Uterus (tissue), 4 donors: ENCODE results near the gene NTF4. TPM values are rescaled to one million over a fixed set of nuclear protein-coding genes. Genes with fewer than 3 reads are reported as not detected.

Source experiments
- DNase-seq, 2 donors: peaks; one replicate each; pipeline ENCODE4 v3.0.0-alpha.2; 2019 to 2020
- H3K27ac ChIP-seq, 2 donors: fragments of 200-600 bp; sonication (generic); 1 replicate in 1 of 2; 2 replicates in 1 of 2; pipeline ENCODE4 v1.5.1; 2016 to 2018
- H3K27me3 ChIP-seq, 2 donors: fragments of 200-600 bp; sonication (generic); one replicate each; pipeline ENCODE4 v1.5.1; 2018 to 2019; ENCODE audit warnings: control low read depth in 1 of 2
- H3K36me3 ChIP-seq, 2 donors: fragments of 200-600 bp; sonication (generic); one replicate each; pipeline ENCODE4 v1.5.1; 2019; ENCODE audit warnings: control low read depth in 1 of 2
- H3K4me1 ChIP-seq, 2 donors: fragments of 200-600 bp; sonication (generic); one replicate each; pipeline ENCODE4 v1.5.1; 2018 to 2019; ENCODE audit warnings: control low read depth in 1 of 2
- H3K4me3 ChIP-seq, 2 donors: fragments of 200-600 bp; sonication (generic); 1 replicate in 1 of 2; 2 replicates in 1 of 2; pipeline ENCODE4 v1.5.1; 2018 to 2019; ENCODE audit warnings: mild to moderate bottlenecking in 1 of 2
- H3K9me3 ChIP-seq, 2 donors: fragments of 200-600 bp; sonication (generic); one replicate each; pipeline ENCODE4 v1.5.1; 2019; ENCODE audit warnings: control low read depth in 1 of 2
- POLR2A ChIP-seq, 2 donors: fragments of 450-650 bp; IDR thresholded peaks; one replicate each; pipeline ENCODE4 v1.6.1; 2016; ENCODE audit warnings: antibody characterized with exemption in 2 of 2, mild to moderate bottlenecking in 1 of 2, moderate library complexity in 1 of 2
- intact Hi-C: fragments of 100-400 bp; cut with DNase I; formaldehyde crosslinking; loops from one replicate; pipeline ENCODE4 v1.15.1; 2023; ENCODE audit warnings: low total_unique reads
- total RNA-seq, 4 donors: library from RNA; depleted of rRNA in 3 of 4; stranded (reverse); fragments of >200 nt in 3 of 4; gene quantifications; one replicate each; pipeline versions ENCODE4 v1.1.0 to v1.2.4, GENCODE V29; 2014 to 2023
- TF ChIP-seq, protein P1 (sequence below), 4 experiments: fragments of 200-600 bp in 2 of 4; fragments of 450-650 bp in 2 of 4; sonication (generic) in 2 of 4; IDR thresholded peaks; one replicate each; pipeline ENCODE4 v1.5.1; 2016 to 2019; ENCODE audit warnings: antibody characterized with exemption in 4 of 4, mild to moderate bottlenecking in 2 of 4, moderate library complexity in 1 of 4
- donor health status: DM: yes; HTN: yes; CAD: no.

NTF4 gene
- total RNA-seq, 4 donors from 2014 or later = 0.64 to 2.2 TPM; not detected in 2

DNA sequence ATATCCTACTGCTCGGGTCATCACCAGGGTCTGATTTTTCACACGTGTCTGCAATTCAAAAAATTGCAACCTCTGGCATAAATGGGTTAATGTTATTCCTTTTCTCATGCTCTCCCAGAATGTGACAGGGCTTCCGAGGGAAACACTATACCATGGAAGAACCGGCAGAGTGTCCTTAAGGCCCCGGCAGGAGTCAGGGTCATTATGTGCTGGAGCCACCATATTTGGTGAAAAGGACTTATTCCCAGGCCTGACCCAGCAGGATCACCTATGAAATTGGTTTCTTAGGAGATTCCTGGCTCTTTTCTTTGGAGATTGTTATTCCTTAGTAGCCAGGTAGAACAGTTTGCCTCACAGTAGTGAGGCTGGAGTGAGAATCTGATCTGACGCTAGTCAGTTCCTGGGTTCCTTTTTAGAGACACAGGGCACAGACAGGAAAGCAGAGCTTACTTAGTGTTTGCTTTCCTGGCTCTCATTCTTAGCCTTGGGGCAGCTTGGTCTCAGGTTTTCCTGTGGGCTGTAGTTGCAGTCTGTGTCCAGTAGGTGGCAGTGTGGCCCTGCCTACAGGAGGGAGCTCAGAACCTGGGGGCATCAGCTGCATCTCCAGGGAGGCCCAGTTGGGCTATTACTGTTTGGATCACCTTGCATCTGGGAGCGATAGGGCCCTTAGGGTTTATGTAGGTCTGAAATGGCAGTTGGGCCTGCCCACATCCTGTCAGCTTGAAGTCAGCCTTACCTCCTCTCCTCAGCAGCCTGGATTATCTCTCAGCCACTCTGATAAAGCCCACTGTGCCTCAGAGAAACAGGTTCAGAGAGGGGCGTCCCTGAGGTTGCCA, 33.1 kb upstream of the NTF4 start:
- TF ChIP-seq, protein P1, sequence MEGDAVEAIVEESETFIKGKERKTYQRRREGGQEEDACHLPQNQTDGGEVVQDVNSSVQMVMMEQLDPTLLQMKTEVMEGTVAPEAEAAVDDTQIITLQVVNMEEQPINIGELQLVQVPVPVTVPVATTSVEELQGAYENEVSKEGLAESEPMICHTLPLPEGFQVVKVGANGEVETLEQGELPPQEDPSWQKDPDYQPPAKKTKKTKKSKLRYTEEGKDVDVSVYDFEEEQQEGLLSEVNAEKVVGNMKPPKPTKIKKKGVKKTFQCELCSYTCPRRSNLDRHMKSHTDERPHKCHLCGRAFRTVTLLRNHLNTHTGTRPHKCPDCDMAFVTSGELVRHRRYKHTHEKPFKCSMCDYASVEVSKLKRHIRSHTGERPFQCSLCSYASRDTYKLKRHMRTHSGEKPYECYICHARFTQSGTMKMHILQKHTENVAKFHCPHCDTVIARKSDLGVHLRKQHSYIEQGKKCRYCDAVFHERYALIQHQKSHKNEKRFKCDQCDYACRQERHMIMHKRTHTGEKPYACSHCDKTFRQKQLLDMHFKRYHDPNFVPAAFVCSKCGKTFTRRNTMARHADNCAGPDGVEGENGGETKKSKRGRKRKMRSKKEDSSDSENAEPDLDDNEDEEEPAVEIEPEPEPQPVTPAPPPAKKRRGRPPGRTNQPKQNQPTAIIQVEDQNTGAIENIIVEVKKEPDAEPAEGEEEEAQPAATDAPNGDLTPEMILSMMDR (IDR thresholded peaks at IDR 0.05) = peak; percentile 92 to 99 (median 96)
- no peak for TF ChIP-seq POLR2A (IDR thresholded peaks at IDR 0.05)
- H3K4me3 ChIP-seq = no peak overlapping the region
- H3K27ac ChIP-seq = no peak overlapping the region
- DNase-seq = peak; percentile 69 to 71
- H3K9me3 ChIP-seq = no peaks in the 10 kb centered on the region
- no peaks in the 10 kb centered on the region for H3K36me3 ChIP-seq
- no peaks in the 10 kb centered on the region for H3K4me1 ChIP-seq
- intact Hi-C loops = loop anchor here (5.0 to 10.0 kb wide), 2 partner anchors 47 to 110 kb away; no protein-coding TSS in a partner anchor
- no peaks in the 10 kb centered on the region for H3K27me3 ChIP-seq

DNA sequence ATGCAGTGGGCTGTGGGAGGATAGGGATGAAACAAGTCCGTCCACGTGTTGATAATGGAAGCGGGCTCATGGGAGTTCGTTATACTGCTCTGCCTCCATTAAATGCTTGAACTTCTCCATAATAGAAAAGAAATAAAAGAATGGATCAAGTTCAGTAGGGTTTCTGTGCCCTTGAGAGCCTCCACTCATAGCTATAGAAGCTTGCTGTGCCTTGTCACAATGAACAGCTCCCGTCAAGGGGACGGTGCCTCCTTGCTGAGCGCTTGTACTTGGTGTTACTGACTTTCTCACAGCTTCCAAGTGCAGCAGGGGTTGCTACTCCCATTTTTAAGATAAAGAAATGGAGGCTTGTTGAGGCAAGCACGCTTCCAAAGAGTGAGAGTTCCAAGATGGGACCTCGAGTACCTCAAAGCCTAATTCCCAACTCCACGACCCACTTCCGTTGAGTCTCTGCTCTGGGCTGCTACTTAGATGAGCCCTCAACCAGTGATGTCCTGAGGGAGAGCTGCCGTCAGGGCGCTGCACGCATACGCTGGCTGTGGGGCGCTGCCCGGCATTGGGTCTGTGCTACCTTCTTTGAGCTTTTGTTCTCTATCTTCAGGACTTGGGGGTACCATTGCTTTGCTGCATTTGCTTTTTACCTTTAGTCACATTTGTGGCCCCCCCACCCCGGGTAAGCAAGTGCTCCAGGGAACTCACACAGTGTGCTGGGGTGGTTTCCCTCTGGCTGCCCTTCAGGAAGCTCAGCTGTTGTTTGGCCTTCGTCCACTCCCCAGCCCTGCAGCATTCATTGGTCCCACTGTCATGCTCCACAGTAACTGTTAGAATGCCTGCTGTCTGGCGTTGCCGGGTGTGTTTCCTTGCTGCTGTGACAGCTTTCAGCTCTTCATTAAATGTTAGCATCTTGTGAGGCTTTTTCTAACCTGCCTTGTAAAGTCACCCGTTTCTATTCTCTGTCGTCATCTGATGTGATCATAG, 30.2 kb upstream of the NTF4 start:
- TF ChIP-seq POLR2A (IDR thresholded peaks at IDR 0.05) = no peak
- TF ChIP-seq, protein P1 (IDR thresholded peaks at IDR 0.05) = no peak
- Histone ChIP-seq H3K4me1 (no peaks in the 10 kb centered on the region), H3K27me3 (no peaks in the 10 kb centered on the region), H3K27ac (no peak overlapping the region), H3K9me3 (no peaks in the 10 kb centered on the region), H3K4me3 (no peak overlapping the region), H3K36me3 (no peaks in the 10 kb centered on the region)
- DNase-seq = no peak
- intact Hi-C loops = loop anchor here (5.0 to 10.0 kb wide), 2 partner anchors 50 to 113 kb away; no protein-coding TSS in a partner anchor

DNA sequence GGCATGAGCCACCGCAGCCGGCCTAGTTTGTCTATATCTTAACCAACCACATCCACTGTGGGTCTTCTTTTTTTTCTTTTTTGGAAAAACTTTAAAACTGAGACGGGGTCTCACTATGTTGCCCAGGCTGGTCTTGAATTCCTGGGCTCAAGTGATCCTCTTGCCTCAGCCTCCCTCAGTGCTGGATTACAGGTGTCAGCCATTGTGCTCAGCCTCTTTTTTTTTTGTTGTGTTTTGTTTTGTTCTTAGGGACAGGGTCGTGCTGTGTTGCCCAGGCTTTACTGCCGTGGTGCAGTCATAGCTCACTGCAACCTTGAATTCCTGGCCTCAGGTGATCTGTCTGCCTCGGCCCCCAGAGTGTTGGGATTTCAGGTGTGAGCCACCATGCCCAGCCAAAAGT, 28.1 kb upstream of the NTF4 start:
- Histone ChIP-seq H3K27me3 (no peaks in the 10 kb centered on the region), H3K4me1 (peaks cover 0 to 7% of the 10 kb centered on the region in 2 donors), H3K9me3 (no peaks in the 10 kb centered on the region), H3K36me3 (no peaks in the 10 kb centered on the region), H3K27ac (no peak overlapping the region), H3K4me3 (no peak overlapping the region)
- DNase-seq = no peak
- TF ChIP-seq POLR2A (IDR thresholded peaks at IDR 0.05) = no peak
- TF ChIP-seq, protein P1 (IDR thresholded peaks at IDR 0.05) = no peak
- intact Hi-C loops = loop anchor here (10.0 kb wide), 1 partner anchor 52 kb away; no protein-coding TSS in a partner anchor

DNA sequence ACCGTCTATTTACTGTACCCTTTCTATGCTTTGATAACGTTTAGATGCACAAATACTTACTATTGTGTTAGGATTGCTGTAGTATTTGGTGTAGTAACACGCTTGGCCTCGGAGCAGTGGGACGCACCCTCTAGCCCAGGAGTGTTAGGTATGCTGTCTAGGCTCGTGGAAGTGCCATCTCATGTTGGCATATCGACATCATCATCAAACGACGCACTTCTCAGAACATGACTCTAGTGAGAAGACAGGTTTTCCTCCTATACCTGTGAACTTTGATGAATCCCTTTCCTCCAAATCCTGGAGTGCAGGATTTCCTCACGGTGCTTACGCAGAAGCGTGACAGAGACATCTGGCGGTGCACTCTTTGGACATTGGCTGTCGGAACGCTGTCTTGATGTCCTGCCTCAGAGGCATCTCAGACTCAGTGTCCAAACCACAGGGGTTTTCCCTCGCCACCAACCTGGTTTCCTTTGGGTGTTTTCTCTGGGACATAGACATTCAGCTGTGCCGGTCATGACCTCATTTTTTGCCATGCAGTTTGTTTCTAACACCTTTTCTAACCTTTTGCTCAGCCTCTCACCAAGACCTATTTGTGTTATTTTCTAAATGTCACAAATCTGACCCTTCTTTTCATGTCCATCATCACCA, 26.9 kb upstream of the NTF4 start:
- intact Hi-C loops = loop anchor here (10.0 kb wide), 1 partner anchor 53 kb away; no protein-coding TSS in a partner anchor
- no peaks in the 10 kb centered on the region for H3K36me3 ChIP-seq

More for the DNA sequence above, 26.9 kb upstream of the NTF4 start:
- no peaks in the 10 kb centered on the region for H3K27me3 ChIP-seq
- no peak overlapping the region for H3K4me3 ChIP-seq
- no peak for TF ChIP-seq POLR2A (IDR thresholded peaks at IDR 0.05)
- TF ChIP-seq, protein P1 (IDR thresholded peaks at IDR 0.05) = no peak
- no peak for DNase-seq
- peaks cover 0 to 15% of the 10 kb centered on the region in 2 donors for H3K4me1 ChIP-seq
- no peak overlapping the region for H3K27ac ChIP-seq
- no peaks in the 10 kb centered on the region for H3K9me3 ChIP-seq
